H1 (cell line): ENCODE measurements around the gene BRD9. TPM values are rescaled to one million over a fixed set of nuclear protein-coding genes. Genes with fewer than 3 reads are reported as not detected.

Source experiments
- CTCF ChIA-PET: fragments of 300-600 bp; sonication (Branson Sonifier 250); formaldehyde crosslinking; loops from one replicate; lab custom pipeline; 2021; ENCODE audit not compliant: partially characterized antibody; lab: Charles Lee
- POLR2A ChIA-PET: fragments of 300-600 bp; sonication (Branson Sonifier 250); formaldehyde crosslinking; loops from one replicate; lab custom pipeline; 2021; ENCODE audit warnings: inconsistent platforms; ENCODE audit not compliant: partially characterized antibody; lab: Charles Lee
- DNase-seq, 2 experiments: peaks; one replicate each; pipeline versions ENCODE4 v3.0.0 to v3.0.0-alpha.2; 2010 to 2022; ENCODE audit warnings: low spot score in 2 of 2, low read depth in 1 of 2, mixed read lengths in 1 of 2
- FAIRE-seq: peaks from 2 replicates; lab custom pipeline; 2011; peaks lifted over from hg19 to GRCh38; lab: Jason Lieb, UNC
- H2AFZ ChIP-seq: 2 replicates; pipeline ENCODE4 v1.8.1; 2012; ENCODE audit warnings: low read length, inconsistent platforms
- H2AK5ac ChIP-seq: 2 replicates; pipeline ENCODE4 v1.6.1; 2013; ENCODE audit warnings: low read depth, low read length
- H2BK120ac ChIP-seq: replicated peaks from 2 replicates; pipeline ENCODE3; 2013; ENCODE audit warnings: low read depth, low read length, inconsistent platforms
- H2BK12ac ChIP-seq: 2 replicates; pipeline ENCODE4 v1.6.1; 2013; ENCODE audit warnings: low read depth, low read length
- H2BK15ac ChIP-seq: 2 replicates; pipeline ENCODE4 v1.6.1; 2013; ENCODE audit warnings: low read length
- H2BK20ac ChIP-seq: 2 replicates; pipeline ENCODE4 v1.6.1; 2013; ENCODE audit warnings: low read length
- H2BK5ac ChIP-seq: 2 replicates; pipeline ENCODE4 v1.6.1; 2013; ENCODE audit warnings: low read depth, low read length
- H3K14ac ChIP-seq: 2 replicates; pipeline ENCODE4 v1.6.1; 2013; ENCODE audit warnings: inconsistent platforms; ENCODE audit not compliant: insufficient read length
- H3K18ac ChIP-seq: 2 replicates; pipeline ENCODE4 v1.6.1; 2013; ENCODE audit warnings: low read length; ENCODE audit errors: extremely low read depth
- H3K23ac ChIP-seq: 2 replicates; pipeline ENCODE4 v1.6.1; 2013; ENCODE audit warnings: inconsistent platforms; ENCODE audit not compliant: insufficient read length
- H3K23me2 ChIP-seq: 2 replicates; pipeline ENCODE4 v1.6.1; 2013; ENCODE audit warnings: low read depth, low read length
- H3K27ac ChIP-seq: 2 replicates; pipeline ENCODE4 v1.6.1; 2011; ENCODE audit warnings: low read depth, low read length, inconsistent platforms
- H3K27me3 ChIP-seq, 4 experiments: replicated peaks in 1 of 4; 1 replicate in 1 of 4; 2 replicates in 3 of 4; pipeline versions ENCODE4 v1.6.1 to v1.8.1; 2011 to 2013; ENCODE audit warnings: low read length in 3 of 4, mild to moderate bottlenecking in 3 of 4, inconsistent platforms in 2 of 4, mixed read lengths in 2 of 4, moderate library complexity in 1 of 4; ENCODE audit not compliant: control insufficient read depth in 3 of 4, insufficient read depth in 3 of 4; ENCODE audit errors: extremely low read depth in 1 of 4
- H3K36me3 ChIP-seq, 4 experiments: 2 replicates each; pipeline versions ENCODE4 v1.6.1 to v1.8.1; 2011 to 2013; ENCODE audit warnings: mild to moderate bottlenecking in 4 of 4, low read length in 3 of 4, moderate library complexity in 2 of 4, control low read depth in 1 of 4, inconsistent platforms in 1 of 4; ENCODE audit not compliant: insufficient read depth in 4 of 4, control insufficient read depth in 2 of 4
- H3K4ac ChIP-seq: replicated peaks from 2 replicates; pipeline ENCODE3; 2013; ENCODE audit warnings: low read length, low read depth, mixed read lengths, inconsistent platforms; ENCODE audit not compliant: insufficient read length
- H3K4me1 ChIP-seq, 4 experiments: replicated peaks in 1 of 4; 1 replicate in 1 of 4; 2 replicates in 3 of 4; pipeline versions ENCODE4 v1.6.1 to v1.8.1; 2011 to 2013; ENCODE audit warnings: low read length in 3 of 4, inconsistent platforms in 2 of 4, mixed read lengths in 1 of 4; ENCODE audit not compliant: insufficient read depth in 4 of 4, control insufficient read depth in 3 of 4
- H3K4me2 ChIP-seq, 2 experiments: 2 replicates each; pipeline versions ENCODE4 v1.6.1 to v1.8.1; 2011 to 2013; ENCODE audit warnings: low read depth in 2 of 2, low read length in 2 of 2, control low read depth in 1 of 2, inconsistent platforms in 1 of 2, mild to moderate bottlenecking in 1 of 2; ENCODE audit not compliant: insufficient read depth in 1 of 2
- H3K4me3 ChIP-seq, 4 experiments: fragments of 200-600, 300-600 bp in 1 of 4; sonication (generic), shearing (Covaris generic), sonication (Bioruptor Twin) in 1 of 4; 2 replicates each; pipeline versions ENCODE4 v1.5.1 to v1.8.1; 2011 to 2016; ENCODE audit warnings: low read length in 4 of 4, low read depth in 3 of 4, control low read depth in 2 of 4, inconsistent platforms in 2 of 4, mild to moderate bottlenecking in 2 of 4, mixed read lengths in 1 of 4, moderate library complexity in 1 of 4; ENCODE audit not compliant: insufficient read depth in 2 of 4; ENCODE audit errors: extremely low read depth in 1 of 4
- H3K56ac ChIP-seq: replicated peaks from 2 replicates; pipeline ENCODE3; 2013; ENCODE audit warnings: low read depth, mild to moderate bottlenecking, mixed read lengths, low read length, inconsistent platforms; ENCODE audit not compliant: insufficient read length
- H3K79me1 ChIP-seq: 2 replicates; pipeline ENCODE4 v1.6.1; 2013; ENCODE audit warnings: low read depth, low read length, control low read depth
- H3K79me2 ChIP-seq, 2 experiments: 2 replicates each; pipeline versions ENCODE4 v1.6.1 to v1.8.1; 2012 to 2013; ENCODE audit warnings: low read length in 2 of 2, mild to moderate bottlenecking in 2 of 2, inconsistent platforms in 1 of 2; ENCODE audit not compliant: insufficient read depth in 2 of 2, control insufficient read depth in 1 of 2
- H3K9ac ChIP-seq, 4 experiments: replicated peaks in 1 of 4; 1 replicate in 1 of 4; 2 replicates in 3 of 4; pipeline versions ENCODE4 v1.6.1 to v1.8.1; 2011 to 2013; ENCODE audit warnings: low read depth in 3 of 4, low read length in 3 of 4, control low read depth in 2 of 4, mild to moderate bottlenecking in 2 of 4, moderate library complexity in 2 of 4, inconsistent platforms in 1 of 4; ENCODE audit errors: extremely low read depth in 1 of 4
- H3K9me3 ChIP-seq, 2 experiments: 2 replicates each; pipeline versions ENCODE4 v1.6.1 to v1.8.1; 2012 to 2013; ENCODE audit warnings: mild to moderate bottlenecking in 2 of 2, moderate library complexity in 2 of 2, control low read depth in 1 of 2, inconsistent platforms in 1 of 2, low read depth in 1 of 2, low read length in 1 of 2, mixed read lengths in 1 of 2; ENCODE audit not compliant: insufficient read depth in 2 of 2
- H4K20me1 ChIP-seq, 2 experiments: replicated peaks in 1 of 2; 2 replicates each; pipeline versions ENCODE3 to v1.8.1; 2011 to 2013; ENCODE audit warnings: inconsistent platforms in 2 of 2, low read length in 2 of 2, mild to moderate bottlenecking in 1 of 2; ENCODE audit not compliant: insufficient read depth in 2 of 2, control insufficient read depth in 1 of 2
- H4K5ac ChIP-seq: 2 replicates; pipeline ENCODE4 v1.6.1; 2013; ENCODE audit warnings: low read length, low read depth, mixed read lengths, inconsistent platforms; ENCODE audit not compliant: insufficient read length
- H4K8ac ChIP-seq: 2 replicates; pipeline ENCODE4 v1.8.0; 2013; ENCODE audit warnings: mild to moderate bottlenecking, moderate library complexity, low read length, inconsistent platforms; ENCODE audit not compliant: insufficient read depth; ENCODE audit errors: extremely low read depth
- H4K91ac ChIP-seq: replicated peaks from 2 replicates; pipeline ENCODE3; 2013; ENCODE audit warnings: low read length, mixed read lengths, inconsistent platforms; ENCODE audit not compliant: insufficient read length
- ASH2L ChIP-seq: fragments of 200-600, 300-600 bp; sonication (generic); IDR thresholded peaks from one replicate; pipeline ENCODE4 v1.7.1; 2017; ENCODE audit warnings: low read length
- BACH1 ChIP-seq: IDR thresholded peaks from 2 replicates; pipeline ENCODE4 v1.6.1; 2012; ENCODE audit warnings: low read length, improper control_type of control experiment
- CHD2 ChIP-seq: IDR thresholded peaks from 2 replicates; pipeline ENCODE4 v1.6.1; 2012; ENCODE audit warnings: low read length, improper control_type of control experiment
- EP300 ChIP-seq, 2 experiments: IDR thresholded peaks; 1 replicate in 1 of 2; 2 replicates in 1 of 2; pipeline ENCODE4 v1.6.1; 2011 to 2012; ENCODE audit warnings: low read depth in 2 of 2, low read length in 2 of 2, mild to moderate bottlenecking in 2 of 2, borderline replicate concordance in 1 of 2, inconsistent platforms in 1 of 2, moderate library complexity in 1 of 2
- JUN ChIP-seq: IDR thresholded peaks from 2 replicates; pipeline ENCODE4 v1.6.1; 2011; ENCODE audit warnings: low read depth, mild to moderate bottlenecking, improper control_type of control experiment, low read length
- JUND ChIP-seq: IDR thresholded peaks from 2 replicates; pipeline ENCODE4 v1.6.1; 2011; ENCODE audit warnings: mild to moderate bottlenecking, improper control_type of control experiment, low read length
- KDM1A ChIP-seq: fragments of 200-600, 300-600 bp; sonication (generic); IDR thresholded peaks from 2 replicates; pipeline ENCODE4 v1.7.1; 2016; ENCODE audit warnings: mild to moderate bottlenecking, low read length, borderline replicate concordance
- KDM5A ChIP-seq: fragments of 200-600 bp; IDR thresholded peaks from 2 replicates; pipeline ENCODE4 v1.7.1; 2012; ENCODE audit warnings: mild to moderate bottlenecking, low read length, inconsistent platforms, mixed read lengths
- RFX5 ChIP-seq: IDR thresholded peaks from 2 replicates; pipeline ENCODE4 v1.6.1; 2011; ENCODE audit warnings: low read depth, low read length, improper control_type of control experiment, borderline replicate concordance
- SP4 ChIP-seq: IDR thresholded peaks from 2 replicates; pipeline ENCODE4 v1.6.1; 2012; ENCODE audit warnings: low read length, inconsistent platforms
- TAF1 ChIP-seq: IDR thresholded peaks from 2 replicates; pipeline ENCODE4 v1.6.1; 2011; ENCODE audit warnings: mild to moderate bottlenecking, low read depth, low read length
- USF2 ChIP-seq: IDR thresholded peaks from 2 replicates; pipeline ENCODE4 v1.6.1; 2011; ENCODE audit warnings: low read length, improper control_type of control experiment
- WGBS, 2 experiments: shearing (Covaris generic) in 1 of 2; methylation state at CpG; one replicate each; pipeline versions ENCODE4 v1.1.6 to v1.1.7; 2013 to 2015; ENCODE audit warnings: low lambda C conversion rate in 2 of 2, mixed read lengths in 2 of 2, inconsistent platforms in 1 of 2, low coverage in 1 of 2, missing lambda C conversion rate in 1 of 2; ENCODE audit not compliant: insufficient replicate concordance in 2 of 2, insufficient coverage in 1 of 2, insufficient read length in 1 of 2; ENCODE audit errors: extremely low coverage in 1 of 2, missing lambda C conversion rate in 1 of 2; 5-methylcytosine and 5-hydroxymethylcytosine counted together
- polyA plus RNA-seq, 7 experiments: library from polyadenylated mRNA; depleted of rRNA in 3 of 7; stranded (reverse) in 5 of 7; unstranded in 2 of 7; fragments of >200 nt in 5 of 7; fragments of 200-250 nt in 2 of 7; gene quantifications; 1 replicate in 5 of 7; 2 replicates in 1 of 7; 4 replicates in 1 of 7; pipeline versions ENCODE4 v1.2.1 to v1.2.3, GENCODE V29; 2011 to 2013; ENCODE audit warnings: missing spikeins in 2 of 7, mixed read lengths in 2 of 7
- total RNA-seq: library from RNA; stranded (reverse); fragmentation: NEBNext Ultra II Directional; extraction: Animal tissue kit (Norgen Biotek cat#: 25700); gene quantifications from 2 replicates; pipeline ENCODE4 v1.2.1, GENCODE V29; 2021

BRD9 gene
- total and polyA plus RNA-seq, 2 of the 8 experiments (the other 6 are each of a cell fraction or from before 2014, with no cell fraction given), result 9.3 to 49.4 TPM

GRCh38 chr5:864492-865167 is 28.0 kb downstream of the BRD9 start:
- Histone ChIP-seq H3K27me3 (no peaks in the 10 kb centered on the region), H3K36me3 (peaks cover 28 to 59% (median 47%) of the 10 kb centered on the region in 4 experiments; a peak in 7 of 8 replicates), H3K18ac (no peak overlapping the region), H4K91ac (no peak overlapping the region), H2BK120ac (no peak overlapping the region), H3K14ac (no peak overlapping the region), H4K5ac (no peak overlapping the region), H3K9ac (no peak overlapping the region), H3K27ac (no peak overlapping the region), H2AK5ac (no peak overlapping the region), H3K4me1 (no peaks in the 10 kb centered on the region; a peak in 1 of 7 replicates), H3K4ac (no peak overlapping the region), H2AFZ (no peak overlapping the region), H3K23ac (no peak overlapping the region), H3K4me3 (no peak overlapping the region), H3K56ac (no peak overlapping the region), H3K79me2 (peaks cover 0 to 2% of the 10 kb centered on the region in 2 experiments; a peak in 1 of 4 replicates), H2BK20ac (no peak overlapping the region), H4K20me1 (peaks cover 8 to 40% of the 10 kb centered on the region in 2 experiments), H2BK12ac (no peak overlapping the region), H3K23me2 (peaks cover 2% of the 10 kb centered on the region; the same call in 1 of the 2 replicates), H3K9me3 (no peaks in the 10 kb centered on the region), H3K79me1 (no peaks in the 10 kb centered on the region; the same call in 1 of the 2 replicates), H3K4me2 (no peak overlapping the region), H4K8ac (no peak overlapping the region), H2BK15ac (no peak overlapping the region), H2BK5ac (no peak overlapping the region)
- FAIRE-seq, result no peak
- CTCF ChIA-PET, result interaction anchor here (0.7 kb wide), 2 partner anchors 112 to 515 kb away, joined by 3 read pairs; no protein-coding TSS in a partner anchor
- POLR2A ChIA-PET, result interaction anchor here (1.2 to 6.9 kb wide), 6 partner anchors 11 to 37 kb away, joined by 5 to 46 read pairs (median 8); partner anchors contain the start of genes BRD9, TRIP13 and ZDHHC11
- 92% methylated on average over 15 of the region's 15 CpGs; no CpG with 5 or more reads in 1 of the 2 experiments for WGBS, 2 experiments
- DNase-seq, result no peak
- TF ChIP-seq TAF1 (no peak), RFX5 (no peak), JUND (no peak), ASH2L (no peak), SP4 (no peak), EP300 (IDR thresholded peaks at IDR 0.05; ENCODE audit: borderline replicate concordance in 1 of 2, low read depth in 2 of 2, low read length in 2 of 2) (no peak), KDM1A (no peak), KDM5A (no peak), JUN (no peak), BACH1 (no peak), CHD2 (no peak), USF2 (no peak)
